Trophoblast cell (in vitro differentiated cells and primary cell): ENCODE data around the gene PDHB.
A peak's percentile ranks its signal among the peaks of the same experiment; 100 is the strongest.

ENCODE experiments used
- DNase-seq, 2 donors: peaks; one replicate each; pipeline ENCODE4 v3.0.0-alpha.2; 2016
- H2AFZ ChIP-seq: 2 replicates; pipeline ENCODE4 v1.6.1; 2013; ENCODE audit warnings: low read length, moderate library complexity, mild to moderate bottlenecking; ENCODE audit not compliant: insufficient read depth, poor library complexity
- H2AK5ac ChIP-seq: 2 replicates; pipeline ENCODE4 v1.6.1; 2013; ENCODE audit warnings: mild to moderate bottlenecking, low read length
- H2BK120ac ChIP-seq: 2 replicates; pipeline ENCODE4 v1.6.1; 2013; ENCODE audit warnings: low read length, mild to moderate bottlenecking, moderate library complexity; ENCODE audit not compliant: insufficient read depth, poor library complexity
- H2BK12ac ChIP-seq: 2 replicates; pipeline ENCODE4 v1.6.1; 2013; ENCODE audit warnings: mild to moderate bottlenecking, low read length, moderate library complexity
- H2BK5ac ChIP-seq: 2 replicates; pipeline ENCODE4 v1.6.1; 2013; ENCODE audit warnings: low read length, low read depth, moderate library complexity, mild to moderate bottlenecking; ENCODE audit not compliant: poor library complexity
- H3K14ac ChIP-seq: 2 replicates; pipeline ENCODE4 v1.6.1; 2013; ENCODE audit warnings: mild to moderate bottlenecking, low read length
- H3K18ac ChIP-seq: 2 replicates; pipeline ENCODE4 v1.6.1; 2013; ENCODE audit warnings: mild to moderate bottlenecking, low read length
- H3K23ac ChIP-seq: 2 replicates; pipeline ENCODE4 v1.6.1; 2013; ENCODE audit warnings: low read length
- H3K27ac ChIP-seq: 2 replicates; pipeline ENCODE4 v1.5.1; 2013; ENCODE audit warnings: low read depth, mild to moderate bottlenecking, inconsistent platforms, low read length, moderate library complexity
- H3K27me3 ChIP-seq: 2 replicates; pipeline ENCODE4 v1.6.1; 2013; ENCODE audit warnings: inconsistent platforms, mild to moderate bottlenecking, low read length, moderate library complexity; ENCODE audit not compliant: insufficient read depth
- H3K36me3 ChIP-seq, 2 experiments: 1 replicate in 1 of 2; 2 replicates in 1 of 2; pipeline ENCODE4 v1.6.1; 2013; ENCODE audit warnings: low read length in 2 of 2, mild to moderate bottlenecking in 2 of 2, moderate library complexity in 1 of 2; ENCODE audit not compliant: insufficient read depth in 2 of 2, control insufficient read depth in 1 of 2
- H3K4ac ChIP-seq: 2 replicates; pipeline ENCODE4 v1.6.1; 2013; ENCODE audit warnings: low read depth, mild to moderate bottlenecking, low read length, moderate library complexity
- H3K4me1 ChIP-seq, 2 experiments: 1 replicate in 1 of 2; 2 replicates in 1 of 2; pipeline ENCODE4 v1.6.1; 2013; ENCODE audit warnings: low read length in 2 of 2, mild to moderate bottlenecking in 2 of 2, moderate library complexity in 1 of 2; ENCODE audit not compliant: insufficient read depth in 2 of 2, control insufficient read depth in 1 of 2
- H3K4me2 ChIP-seq: 2 replicates; pipeline ENCODE4 v1.6.1; 2013; ENCODE audit warnings: inconsistent platforms, mild to moderate bottlenecking, low read length, moderate library complexity
- H3K4me3 ChIP-seq: 2 replicates; pipeline ENCODE4 v1.5.1; 2013; ENCODE audit warnings: mild to moderate bottlenecking, low read depth, low read length, inconsistent platforms
- H3K79me1 ChIP-seq: one replicate; pipeline ENCODE4 v1.6.1; 2013; ENCODE audit warnings: low read length
- H3K79me2 ChIP-seq: 2 replicates; pipeline ENCODE4 v1.6.1; 2013; ENCODE audit warnings: low read length, mild to moderate bottlenecking; ENCODE audit not compliant: control insufficient read depth, insufficient read depth, poor library complexity
- H3K9ac ChIP-seq: 2 replicates; pipeline ENCODE4 v1.6.1; 2013; ENCODE audit warnings: mild to moderate bottlenecking, low read length
- H3K9me3 ChIP-seq: 2 replicates; pipeline ENCODE4 v1.6.1; 2013; ENCODE audit warnings: low read depth, mild to moderate bottlenecking, control low read depth, inconsistent platforms, low read length; ENCODE audit not compliant: insufficient read depth
- H4K12ac ChIP-seq: 2 replicates; pipeline ENCODE4 v1.6.1; 2013; ENCODE audit warnings: low read depth, mild to moderate bottlenecking, low read length, moderate library complexity
- H4K8ac ChIP-seq: 2 replicates; pipeline ENCODE4 v1.6.1; 2013; ENCODE audit warnings: low read depth, mild to moderate bottlenecking, low read length, moderate library complexity
- H4K91ac ChIP-seq: one replicate; pipeline ENCODE4 v1.6.1; 2013; ENCODE audit warnings: low read depth, mild to moderate bottlenecking, low read length, moderate library complexity
- WGBS: extraction: QIAGEN DNeasy Blood & Tissue Kit; methylation state at CpG from one replicate; pipeline ENCODE4 v1.1.7; 2013; ENCODE audit warnings: missing lambda C conversion rate; ENCODE audit not compliant: insufficient read length, insufficient coverage; ENCODE audit errors: extremely low coverage; 5-methylcytosine and 5-hydroxymethylcytosine counted together

Gene PDHB

GRCh38 chr3:58463942-58464271 is 30.3 kb upstream of the PDHB start:
- Histone ChIP-seq H3K9ac (no peak overlapping the region), H3K4me3 (no peak overlapping the region), H2BK5ac (no peak overlapping the region), H3K18ac (no peak overlapping the region), H2BK12ac (no peak overlapping the region), H3K79me1 (no peaks in the 10 kb centered on the region), H3K79me2 (no peaks in the 10 kb centered on the region), H3K27me3 (no peaks in the 10 kb centered on the region), H3K23ac (no peak overlapping the region), H3K4me1 (no peaks in the 10 kb centered on the region), H4K91ac (no peak overlapping the region), H3K27ac (no peak overlapping the region), H2AK5ac (no peak overlapping the region), H3K36me3 (no peaks in the 10 kb centered on the region), H3K4me2 (no peak overlapping the region), H2AFZ (no peak overlapping the region), H2BK120ac (no peak overlapping the region), H3K14ac (no peak overlapping the region), H4K12ac (no peak overlapping the region), H4K8ac (no peak overlapping the region), H3K9me3 (no peaks in the 10 kb centered on the region), H3K4ac (no peak overlapping the region)
- DNase-seq, result no peak
- WGBS, result no CpG with 5 or more reads among the region's 5 CpGs

GRCh38 chr3:58463181-58463941 is 29.7 kb upstream of the PDHB start:
- no peak overlapping the region for H2BK5ac ChIP-seq
- H3K4me3 ChIP-seq, result no peak overlapping the region
- H3K9ac ChIP-seq, result no peak overlapping the region
- H4K91ac ChIP-seq, result no peak overlapping the region
- H3K4me2 ChIP-seq, result no peak overlapping the region
- WGBS, result no CpG with 5 or more reads among the region's 18 CpGs
- H2AFZ ChIP-seq, result peak overlapping the region; percentile 87
- DNase-seq, result peak; percentile 69 to 77
- H3K27me3 ChIP-seq, result no peaks in the 10 kb centered on the region
- H3K18ac ChIP-seq, result no peak overlapping the region
- H3K23ac ChIP-seq, result no peak overlapping the region
- no peaks in the 10 kb centered on the region for H3K36me3 ChIP-seq
- H2BK12ac ChIP-seq, result no peak overlapping the region
- no peak overlapping the region for H3K27ac ChIP-seq
- no peaks in the 10 kb centered on the region for H3K79me2 ChIP-seq
- H4K8ac ChIP-seq, result no peak overlapping the region
- no peaks in the 10 kb centered on the region for H3K9me3 ChIP-seq
- no peak overlapping the region for H4K12ac ChIP-seq
- H2BK120ac ChIP-seq, result no peak overlapping the region
- no peak overlapping the region for H2AK5ac ChIP-seq
- H3K4ac ChIP-seq, result no peak overlapping the region
- H3K4me1 ChIP-seq, result no peaks in the 10 kb centered on the region
- H3K14ac ChIP-seq, result no peak overlapping the region
- no peaks in the 10 kb centered on the region for H3K79me1 ChIP-seq

- no peak overlapping the region for H3K14ac ChIP-seq
- no peak overlapping the region for H2BK5ac ChIP-seq
- H3K4me2 ChIP-seq, result no peak overlapping the region
- H3K23ac ChIP-seq, result no peak overlapping the region
- H4K8ac ChIP-seq, result no peak overlapping the region
- H2BK12ac ChIP-seq, result no peak overlapping the region
- no CpG with 5 or more reads among the region's 4 CpGs for WGBS
- no peak overlapping the region for H3K9ac ChIP-seq
- no peaks in the 10 kb centered on the region for H3K79me2 ChIP-seq
- H3K4me3 ChIP-seq, result no peak overlapping the region
- H3K9me3 ChIP-seq, result no peaks in the 10 kb centered on the region
- H4K91ac ChIP-seq, result no peak overlapping the region
- H2BK120ac ChIP-seq, result no peak overlapping the region
- no peak for DNase-seq
- H2AK5ac ChIP-seq, result no peak overlapping the region
- no peak overlapping the region for H3K18ac ChIP-seq
- H3K27ac ChIP-seq, result no peak overlapping the region
- no peaks in the 10 kb centered on the region for H3K27me3 ChIP-seq
- H3K4ac ChIP-seq, result no peak overlapping the region
- H3K4me1 ChIP-seq, result no peaks in the 10 kb centered on the region
- no peak overlapping the region for H4K12ac ChIP-seq
- no peaks in the 10 kb centered on the region for H3K79me1 ChIP-seq
- H3K36me3 ChIP-seq, result no peaks in the 10 kb centered on the region
- H2AFZ ChIP-seq, result no peak overlapping the region
Measured at GRCh38 chr3:58462829-58463180, 29.2 kb upstream of the PDHB start.

DNA sequence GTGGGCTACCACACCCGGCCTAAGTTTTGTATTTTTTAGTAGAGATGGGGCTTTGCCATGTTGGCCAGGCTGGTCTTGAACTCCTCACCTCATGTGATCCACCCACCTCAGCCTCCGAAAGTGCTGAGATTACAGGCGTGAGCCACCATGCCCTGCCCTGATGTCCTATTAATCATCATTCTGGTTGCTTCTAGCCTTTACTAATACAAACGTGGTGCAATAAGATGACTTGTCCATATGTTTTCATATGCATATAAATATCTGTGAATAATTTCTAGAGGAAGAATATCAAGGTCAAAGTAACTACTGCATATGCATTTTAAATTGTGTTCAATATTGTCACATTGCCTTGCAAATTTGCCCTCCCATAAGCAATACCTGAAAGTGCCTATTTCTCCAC is 25.5 kb upstream of the PDHB start:
- Histone ChIP-seq H3K9ac (no peak overlapping the region), H3K4me3 (no peak overlapping the region), H3K23ac (no peak overlapping the region), H2BK5ac (no peak overlapping the region), H3K27ac (no peak overlapping the region), H3K79me2 (no peaks in the 10 kb centered on the region), H3K4ac (no peak overlapping the region), H3K79me1 (no peaks in the 10 kb centered on the region), H2AK5ac (no peak overlapping the region), H3K27me3 (no peaks in the 10 kb centered on the region), H3K36me3 (no peaks in the 10 kb centered on the region), H3K9me3 (no peaks in the 10 kb centered on the region), H4K12ac (no peak overlapping the region), H2BK120ac (no peak overlapping the region), H3K4me2 (no peak overlapping the region), H3K18ac (no peak overlapping the region), H3K4me1 (no peaks in the 10 kb centered on the region), H4K91ac (no peak overlapping the region), H4K8ac (no peak overlapping the region), H2BK12ac (no peak overlapping the region), H2AFZ (no peak overlapping the region), H3K14ac (no peak overlapping the region)
- no CpG with 5 or more reads among the region's 4 CpGs for WGBS
- DNase-seq, result no peak
